Activated CD8-positive, alpha-beta memory T cell treated with anti-CD3 and anti-CD28 coated beads, Interleukin-2, amount 50 U/mL, for 1 hour (primary cell): ENCODE measurements around the gene ZC3H7A.
"Not testable (repeated sequence)": the region's sequence is repeated elsewhere in the genome, so short reads cannot be mapped to it uniquely, and the experiment has no call there.

Experiments used
- DNase-seq: peaks from one replicate; pipeline ENCODE4 v3.0.0-alpha.2; 2020; ENCODE audit errors: extremely low read depth

Gene ZC3H7A

GRCh38 chr16:11801481-11802021 is 4.5 kb upstream of the ZC3H7A start:
- no peak for DNase-seq

GRCh38 chr16:11800382-11800718 is 3.3 kb upstream of the ZC3H7A start:
- DNase-seq = no peak

GRCh38 chr16:11799509-11800381 is 2.7 kb upstream of the ZC3H7A start:
- DNase-seq = no peak

- DNase-seq = no peak
Measured at GRCh38 chr16:11799017-11799381, 1.9 kb upstream of the ZC3H7A start.

- no peak for DNase-seq
Measured at GRCh38 chr16:11797957-11798299, 870 bp upstream of the ZC3H7A start.

GRCh38 chr16:11796227-11797165 is 562 bp downstream of the ZC3H7A start:
- no peak for DNase-seq

- DNase-seq = no peak
Measured at GRCh38 chr16:11795887-11796226, 1.2 kb downstream of the ZC3H7A start.

- no peak for DNase-seq
Measured at GRCh38 chr16:11794996-11795886, 1.8 kb downstream of the ZC3H7A start.

GRCh38 chr16:11794447-11794846 is 2.6 kb downstream of the ZC3H7A start:
- no peak for DNase-seq

GRCh38 chr16:11793840-11794239 is 3.2 kb downstream of the ZC3H7A start:
- DNase-seq = no peak

GRCh38 chr16:11792410-11793241 is 4.4 kb downstream of the ZC3H7A start:
- no peak for DNase-seq

GRCh38 chr16:11791144-11791828 is 5.8 kb downstream of the ZC3H7A start:
- DNase-seq = no peak

- no peak for DNase-seq
Measured at GRCh38 chr16:11788914-11789313, 8.1 kb downstream of the ZC3H7A start.

GRCh38 chr16:11784980-11785599 is 12.0 kb downstream of the ZC3H7A start:
- not testable (repeated sequence) for DNase-seq

GRCh38 chr16:11784381-11784780 is 12.7 kb downstream of the ZC3H7A start:
- DNase-seq = not testable (repeated sequence)

GRCh38 chr16:11784038-11784369 is 13.1 kb downstream of the ZC3H7A start:
- DNase-seq = no peak

GRCh38 chr16:11783319-11784037 is 13.6 kb downstream of the ZC3H7A start:
- DNase-seq = no peak

- DNase-seq = no peak
Measured at GRCh38 chr16:11781773-11782172, 15.3 kb downstream of the ZC3H7A start.

GRCh38 chr16:11780991-11781680 is 15.9 kb downstream of the ZC3H7A start:
- DNase-seq = no peak
